K562 (cell line): ENCODE results near the gene RAB31. TPM values are rescaled to one million over a fixed set of nuclear protein-coding genes. Genes with fewer than 3 reads are reported as not detected.

Source experiments
- ATF1 ChIP-seq, 2 experiments: fragments of 450-650 bp in 1 of 2; IDR thresholded peaks; 2 replicates each; pipeline ENCODE4 v1.6.1; 2016; ENCODE audit warnings: missing compliant biosample characterization in 1 of 2, missing genetic modification characterization in 1 of 2
- BRD4 ChIP-seq: fragments of 200-600 bp; sonication (generic); IDR thresholded peaks from 2 replicates; pipeline ENCODE4 v1.6.1; 2017; ENCODE audit warnings: inconsistent platforms
- EP300 ChIP-seq: IDR thresholded peaks from 2 replicates; pipeline ENCODE4 v1.6.1; 2012; ENCODE audit warnings: low read length, improper control_type of control experiment
- EWSR1 ChIP-seq: fragments of 450-650 bp; IDR thresholded peaks from 2 replicates; pipeline ENCODE4 v1.6.1; 2018; ENCODE audit warnings: borderline replicate concordance, mild to moderate bottlenecking, low read depth, moderate library complexity; ENCODE audit not compliant: partially characterized antibody
- FIP1L1 ChIP-seq: fragments of 200-400 bp; formaldehyde crosslinking; IDR thresholded peaks from 2 replicates; pipeline ENCODE4 v1.6.1; 2018; ENCODE audit warnings: mild to moderate bottlenecking, low read depth, low read length; ENCODE audit not compliant: poor library complexity, severe bottlenecking
- FOXJ2 ChIP-seq: fragments of 200-800 bp; sonication (Bioruptor generic); IDR thresholded peaks from 2 replicates; pipeline ENCODE4 v1.6.1; 2016; ENCODE audit warnings: missing genetic modification characterization, missing compliant biosample characterization
- JUND ChIP-seq, 2 experiments: IDR thresholded peaks; 2 replicates in 1 of 2; 3 replicates in 1 of 2; pipeline ENCODE4 v1.6.1; 2011; ENCODE audit warnings: borderline replicate concordance in 2 of 2, low read depth in 2 of 2, low read length in 2 of 2, improper control_type of control experiment in 1 of 2, missing biosample characterization in 1 of 2, missing genetic modification characterization in 1 of 2, missing genetic modification reagents in 1 of 2
- MAFK ChIP-seq: IDR thresholded peaks from 2 replicates; pipeline ENCODE4 v1.6.1; 2011; ENCODE audit warnings: low read length, improper control_type of control experiment
- NR2C1 ChIP-seq, 2 experiments: fragments of 450-650 bp; IDR thresholded peaks; 2 replicates each; pipeline ENCODE4 v1.6.1; 2017; ENCODE audit warnings: mild to moderate bottlenecking in 2 of 2, antibody characterized with exemption in 1 of 2, inconsistent platforms in 1 of 2, missing compliant biosample characterization in 1 of 2, missing genetic modification characterization in 1 of 2
- PYGO2 ChIP-seq: fragments of 450-650 bp; IDR thresholded peaks from 2 replicates; pipeline ENCODE4 v1.6.1; 2016; ENCODE audit warnings: mild to moderate bottlenecking, missing genetic modification characterization, moderate library complexity, missing compliant biosample characterization
- TRIM24 ChIP-seq, 2 experiments: fragments of 450-650 bp; IDR thresholded peaks; 2 replicates each; pipeline ENCODE4 v1.6.1; 2016
- ZNF277 ChIP-seq: fragments of 250-450 bp; sonication (Bioruptor Pico); IDR thresholded peaks from 2 replicates; pipeline ENCODE4 v1.8.0; 2022; ENCODE audit warnings: inconsistent platforms, mild to moderate bottlenecking, moderate library complexity, borderline replicate concordance
- ZNF696 ChIP-seq: fragments of 250-450 bp; sonication (Bioruptor Pico); conservative IDR thresholded peaks from 2 replicates; pipeline ENCODE4 v1.4.0; 2020; ENCODE audit warnings: mild to moderate bottlenecking, moderate library complexity
- polyA plus RNA-seq, 8 experiments: library from polyadenylated mRNA; depleted of rRNA in 4 of 8; stranded (reverse) in 5 of 8; unstranded in 3 of 8; fragments of >200 nt; fragmentation: Nextera tagmentation in 2 of 8; fragmentation: Illumina TruSeq in 1 of 8; extraction: Ambion mirVana in 2 of 8; extraction: Trizol in 1 of 8; gene quantifications; 2 replicates each; pipeline versions ENCODE4 v1.2.1 to v1.2.3, GENCODE V29; 2011 to 2014; ENCODE audit warnings: inconsistent platforms in 1 of 8, missing spikeins in 1 of 8
- total RNA-seq, 7 experiments: library from RNA; depleted of rRNA in 6 of 7; stranded (reverse); fragments of >200 nt in 6 of 7; fragmentation: Illumina TruSeq in 2 of 7; extraction: Trizol in 2 of 7; gene quantifications; 2 replicates each; pipeline versions ENCODE4 v1.2.1 to v1.2.3, GENCODE V29; 2011 to 2021; ENCODE audit warnings: low replicate concordance in 1 of 7
- TF ChIP-seq, protein P1 (sequence below): fragments of 450-650 bp; conservative IDR thresholded peaks from 2 replicates; pipeline ENCODE4 v1.6.1; 2016; ENCODE audit warnings: missing genetic modification characterization, low read depth, mild to moderate bottlenecking, missing compliant biosample characterization, moderate library complexity

The RAB31 gene
- total and polyA plus RNA-seq, 9 of the 15 experiments (the other 6 are each of a cell fraction or from before 2014, with no cell fraction given), result 20.7 to 70.4 (median 41.3) TPM

DNA sequence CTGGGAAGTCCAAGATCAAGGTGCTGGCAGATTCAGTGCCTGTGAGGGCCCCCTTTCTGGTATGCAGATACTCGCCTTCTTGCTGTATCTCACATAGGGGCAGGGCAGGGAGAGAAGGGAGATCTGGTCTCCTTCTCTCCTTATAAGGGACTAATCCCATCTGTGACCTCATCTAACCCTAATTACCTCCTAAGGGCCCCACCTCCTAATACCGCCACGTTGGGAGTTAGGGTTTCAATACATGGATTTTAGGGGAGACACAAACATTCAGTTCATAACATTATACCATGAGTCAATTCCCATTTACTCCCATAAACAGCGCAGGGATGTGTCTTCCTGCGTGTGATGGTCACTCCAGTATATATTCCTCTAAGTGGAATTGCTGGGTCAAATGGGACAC, 103.9 kb downstream of the RAB31 start (continued):
- TF ChIP-seq BRD4, result 0 out of 2 replicates have a peak, but pooled peaks have one; percentile 60
- TF ChIP-seq ZNF696 (CRISPR knock-in tag), result no peak
- TF ChIP-seq MAFK, result no peak; the same call in 1 of the 2 replicates
- TF ChIP-seq, protein P1, sequence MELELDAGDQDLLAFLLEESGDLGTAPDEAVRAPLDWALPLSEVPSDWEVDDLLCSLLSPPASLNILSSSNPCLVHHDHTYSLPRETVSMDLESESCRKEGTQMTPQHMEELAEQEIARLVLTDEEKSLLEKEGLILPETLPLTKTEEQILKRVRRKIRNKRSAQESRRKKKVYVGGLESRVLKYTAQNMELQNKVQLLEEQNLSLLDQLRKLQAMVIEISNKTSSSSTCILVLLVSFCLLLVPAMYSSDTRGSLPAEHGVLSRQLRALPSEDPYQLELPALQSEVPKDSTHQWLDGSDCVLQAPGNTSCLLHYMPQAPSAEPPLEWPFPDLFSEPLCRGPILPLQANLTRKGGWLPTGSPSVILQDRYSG (tag), result peak; percentile 57
- TF ChIP-seq EP300, result peak; percentile 49; the same call in 1 of the 2 replicates
- no peak for TF ChIP-seq EWSR1
- TF ChIP-seq NR2C1 (IDR thresholded peaks at IDR 0.05), result peak; percentile 13; the same call in 1 of the 2 replicates
- no peak for TF ChIP-seq NR2C1 (tag; IDR thresholded peaks at IDR 0.05)
- peak; percentile 61 for TF ChIP-seq JUND (IDR thresholded peaks at IDR 0.05; ENCODE audit: borderline replicate concordance, low read depth, low read length)
- peak; percentile 56; the same call in 2 of the 3 replicates for TF ChIP-seq JUND (tag; IDR thresholded peaks at IDR 0.05; ENCODE audit: borderline replicate concordance, low read depth, low read length)
- no peak for TF ChIP-seq PYGO2 (tag)
- no peak for TF ChIP-seq ATF1 (CRISPR knock-in tag; IDR thresholded peaks at IDR 0.05)
- TF ChIP-seq ATF1 (tag; IDR thresholded peaks at IDR 0.05), result peak; percentile 58
- peak; percentile 24 for TF ChIP-seq FOXJ2 (tag)
- TF ChIP-seq TRIM24 (IDR thresholded peaks at IDR 0.05), result no peak
- TF ChIP-seq FIP1L1, result no peak
- TF ChIP-seq ZNF277 (CRISPR knock-in tag), result no peak
